Pancreas (tissue), 10 donors: ENCODE data around the gene MAPK13. TPM values are rescaled to one million over a fixed set of nuclear protein-coding genes. Genes with fewer than 3 reads are reported as not detected.

ENCODE experiments used
- ATAC-seq, 4 donors: fragments of 200-7000 bp; cut with Tn5 transposase; one replicate each; pipeline versions ENCODE4 v1.8.0 to v1.9.1; 2020; ENCODE audit warnings: mild to moderate bottlenecking in 4 of 4, moderate library complexity in 4 of 4
- DNase-seq, 6 donors: peaks; one replicate each; pipeline ENCODE4 v3.0.0-alpha.2; 2020
- FAIRE-seq: peaks from 2 replicates; lab custom pipeline; 2012; peaks lifted over from hg19 to GRCh38; lab: Jason Lieb, UNC
- H3K27ac ChIP-seq, 4 donors: fragments of 200-600 bp; sonication (generic); 1 replicate in 3 of 4; 2 replicates in 1 of 4; pipeline versions ENCODE4 v1.5.0 to v1.8.0; 2020
- H3K27me3 ChIP-seq, 4 donors: fragments of 200-600 bp; one replicate each; pipeline ENCODE4 v1.8.0; 2021
- H3K36me3 ChIP-seq, 3 donors: fragments of 200-600 bp; sonication (generic) in 1 of 3; one replicate each; pipeline versions ENCODE4 v1.5.0 to v1.8.0; 2020 to 2021
- H3K4me1 ChIP-seq, 3 donors: fragments of 200-600 bp; one replicate each; pipeline ENCODE4 v1.8.0; 2021
- H3K4me3 ChIP-seq, 4 donors: fragments of 200-600 bp; sonication (generic) in 2 of 4; one replicate each; pipeline versions ENCODE4 v1.5.0 to v1.8.0; 2020 to 2021
- H3K9me3 ChIP-seq, 4 donors: fragments of 200-600 bp; one replicate each; pipeline ENCODE4 v1.8.0; 2021
- CTCF ChIP-seq, 4 donors: fragments of 200-600 bp; sonication (generic) in 3 of 4; IDR thresholded peaks; one replicate each; pipeline versions ENCODE4 v1.5.0 to v1.8.0; 2021; ENCODE audit warnings: antibody characterized with exemption in 4 of 4
- WGBS, 2 donors: extraction: QIAGEN DNeasy Blood & Tissue Kit; methylation state at CpG; one replicate each; pipeline ENCODE4 v1.1.7; 2013; 5-methylcytosine and 5-hydroxymethylcytosine counted together
- intact Hi-C, 3 donors: fragments of 100-400 bp; cut with DNase I; formaldehyde crosslinking; loops; one replicate each; pipeline versions ENCODE4 v1.11.1 to v1.14.2; 2022
- polyA plus RNA-seq, 2 donors: library from polyadenylated mRNA; stranded (reverse); fragments of 200-250 nt; gene quantifications; one replicate each; pipeline ENCODE4 v1.2.3, GENCODE V29; 2013
- total RNA-seq, 6 donors: library from RNA; stranded (reverse); fragmentation: NEBNext Ultra II Directional in 4 of 6; extraction: Animal tissue kit (Norgen Biotek cat#: 25700) in 4 of 6; gene quantifications; one replicate each; pipeline versions ENCODE4 v1.2.1 to v1.2.4, GENCODE V29; 2021 to 2023
- donor health status: healthy with polysubstance abuse.
- donor health status: DM: no; HTN: no; CAD: no; lungs with moderate emphysema.
- donor health status: DM: no; HTN: no; CAD: no.
- donor health status: control.
- donor health status: control.
- donor health status: Bipolar disorder and iron deficiency.
- donor health status: DM: yes; HTN: yes; CAD: no.
- donor health status: DM: no; HTN: no; CAD: no.
- donor health status: DM: no; HTN: no; CAD: no.
- donor health status: DM: yes; HTN: yes; CAD: no.

MAPK13 gene
- total and polyA plus RNA-seq, 8 donors: 20.2 to 46.3 (median 34.0) TPM

- Histone ChIP-seq H3K27ac (no peak overlapping the region), H3K9me3 (no peaks in the 10 kb centered on the region), H3K4me1 (peaks cover 0 to 6% (median 0%) of the 10 kb centered on the region in 3 donors), H3K4me3 (no peak overlapping the region), H3K36me3 (peaks cover 0 to 28% (median 5%) of the 10 kb centered on the region in 3 donors), H3K27me3 (no peaks in the 10 kb centered on the region)
- intact Hi-C loops: no loop called here
- ATAC-seq (peak in 2 of 4 donors; percentile 61 to 74), FAIRE-seq (no peak), DNase-seq (no peak)
- no peak for TF ChIP-seq CTCF (IDR thresholded peaks at IDR 0.05)
- WGBS, 2 donors: 24 to 33% methylated on average over 2 of the region's 2 CpGs
These were observed 25.5 kb upstream of the MAPK13 start for GRCh38 chr6:36104836-36105235.

- Histone ChIP-seq H3K4me1 (no peaks in the 10 kb centered on the region), H3K27me3 (no peaks in the 10 kb centered on the region), H3K36me3 (peaks cover 0 to 27% (median 5%) of the 10 kb centered on the region in 3 donors), H3K9me3 (no peaks in the 10 kb centered on the region), H3K4me3 (no peak overlapping the region), H3K27ac (no peak overlapping the region)
- intact Hi-C loops: no loop called here
- TF ChIP-seq CTCF (IDR thresholded peaks at IDR 0.05): no peak
- no peak for DNase-seq
- ATAC-seq: no peak
- FAIRE-seq: no peak
- WGBS, 2 donors: 84 to 93% methylated on average over 7 of the region's 7 CpGs
These were observed 21.2 kb upstream of the MAPK13 start for GRCh38 chr6:36109092-36109491.

GRCh38 chr6:36110050-36110449, 20.3 kb upstream of the MAPK13 start:
- Histone ChIP-seq H3K4me3 (no peak overlapping the region), H3K27ac (no peak overlapping the region), H3K9me3 (no peaks in the 10 kb centered on the region), H3K27me3 (no peaks in the 10 kb centered on the region), H3K4me1 (peaks cover 0 to 4% (median 0%) of the 10 kb centered on the region in 3 donors), H3K36me3 (peaks cover 0 to 27% (median 5%) of the 10 kb centered on the region in 3 donors)
- TF ChIP-seq CTCF (IDR thresholded peaks at IDR 0.05): no peak
- intact Hi-C loops: no loop called here
- ATAC-seq (no peak), FAIRE-seq (no peak), DNase-seq (no peak)
- WGBS, 2 donors: 88 to 93% methylated on average over 3 of the region's 3 CpGs

- ATAC-seq: no peak
- no peak overlapping the region for H3K4me3 ChIP-seq
- no peak for DNase-seq
- H3K36me3 ChIP-seq: peaks cover 0 to 27% (median 5%) of the 10 kb centered on the region in 3 donors
- no peaks in the 10 kb centered on the region for H3K27me3 ChIP-seq
- H3K27ac ChIP-seq: no peak overlapping the region
- H3K4me1 ChIP-seq: peaks cover 0 to 7% (median 0%) of the 10 kb centered on the region in 3 donors
- 91 to 93% methylated on average over 4 of the region's 4 CpGs for WGBS, 2 donors
- TF ChIP-seq CTCF (IDR thresholded peaks at IDR 0.05): no peak
- no peaks in the 10 kb centered on the region for H3K9me3 ChIP-seq
- intact Hi-C loops: no loop called here
- FAIRE-seq: no peak
These were observed 19.4 kb upstream of the MAPK13 start for GRCh38 chr6:36110863-36111262.

- H3K4me3 ChIP-seq: no peak overlapping the region
- no peak overlapping the region for H3K27ac ChIP-seq
- no peaks in the 10 kb centered on the region for H3K9me3 ChIP-seq
- intact Hi-C loops: no loop called here
- H3K36me3 ChIP-seq: peaks cover 0 to 31% (median 5%) of the 10 kb centered on the region in 3 donors
- H3K4me1 ChIP-seq: peaks cover 0 to 7% (median 0%) of the 10 kb centered on the region in 3 donors
- FAIRE-seq: no peak
- 95 to 96% methylated on average over 7 of the region's 7 CpGs for WGBS, 2 donors
- no peak for TF ChIP-seq CTCF (IDR thresholded peaks at IDR 0.05)
- DNase-seq: no peak
- H3K27me3 ChIP-seq: no peaks in the 10 kb centered on the region
- no peak for ATAC-seq
These were observed 18.8 kb upstream of the MAPK13 start for GRCh38 chr6:36111526-36111925.
